K562 (cell line): ENCODE measurements around the gene MX1. TPM values are rescaled to one million over a fixed set of nuclear protein-coding genes. Genes with fewer than 3 reads are reported as not detected.

Source experiments
- ATAC-seq: fragments of 200-7000 bp; cut with Tn5 transposase; 3 replicates; pipeline ENCODE4 v1.9.1; 2020; ENCODE audit warnings: moderate library complexity
- BruUV-seq: library from RNA; stranded (reverse); fragments of 400-500 nt; replicated peaks from 2 replicates; lab custom pipeline; 2021; lab: Mats Ljungman, UMichigan
- CTCF ChIA-PET: fragments of 300-600 bp; formaldehyde crosslinking; extraction: SDS; loops from one replicate; lab custom pipeline; 2021; ENCODE audit warnings: low intra/inter-chr PET ratio; lab: Yijun Ruan, JAX
- POLR2A ChIA-PET: fragments of 300-600, 350-650 bp; sonication (Branson Sonifier 250); formaldehyde crosslinking; extraction: SDS; loops from one replicate; lab custom pipeline; 2021; ENCODE audit warnings: antibody characterized with exemption, inconsistent platforms; lab: Yijun Ruan, JAX
- DNase-seq, 4 experiments: peaks; one replicate each; pipeline versions ENCODE4 v3.0.0 to v3.0.0-alpha.2; 2011 to 2018; ENCODE audit warnings: low spot score in 3 of 4, mixed read lengths in 3 of 4; ENCODE audit errors: extremely low read depth in 1 of 4
- FAIRE-seq: peaks from 2 replicates; lab custom pipeline; 2011; peaks lifted over from hg19 to GRCh38; lab: Jason Lieb, UNC
- H2AFZ ChIP-seq: 2 replicates; pipeline ENCODE4 v1.6.0; 2011; ENCODE audit warnings: low read depth, low read length, control low read depth, inconsistent platforms
- H3K27ac ChIP-seq: fragments of 200-600 bp; 3 replicates; pipeline ENCODE4 v1.8.0; 2011; ENCODE audit warnings: low read depth, mild to moderate bottlenecking, control low read depth, inconsistent platforms, low read length, moderate library complexity, mixed read lengths; ENCODE audit errors: extremely low read depth
- H3K27me3 ChIP-seq, 2 experiments: fragments of 300-600 bp in 1 of 2; 2 replicates in 1 of 2; 3 replicates in 1 of 2; pipeline versions ENCODE4 v1.6.0 to v1.8.0; 2011; ENCODE audit warnings: inconsistent platforms in 2 of 2, low read length in 2 of 2, mild to moderate bottlenecking in 1 of 2, mixed read lengths in 1 of 2, moderate library complexity in 1 of 2; ENCODE audit not compliant: control insufficient read depth in 2 of 2, insufficient read depth in 2 of 2
- H3K36me3 ChIP-seq: fragments of 300-600 bp; 3 replicates; pipeline ENCODE4 v1.8.0; 2011; ENCODE audit warnings: mild to moderate bottlenecking, low read length, inconsistent platforms; ENCODE audit not compliant: control insufficient read depth, insufficient read depth
- H3K4me1 ChIP-seq, 2 experiments: fragments of 200-600 bp in 1 of 2; replicated peaks in 1 of 2; 2 replicates in 1 of 2; 3 replicates in 1 of 2; pipeline versions ENCODE4 v1.5.1 to v1.8.0; 2011; ENCODE audit warnings: inconsistent platforms in 2 of 2, low read length in 2 of 2, mild to moderate bottlenecking in 1 of 2, mixed read lengths in 1 of 2, moderate library complexity in 1 of 2; ENCODE audit not compliant: control insufficient read depth in 2 of 2, insufficient read depth in 2 of 2
- H3K4me2 ChIP-seq: 2 replicates; pipeline ENCODE4 v1.6.1; 2011; ENCODE audit warnings: low read length, control low read depth, inconsistent platforms, mixed read lengths; ENCODE audit not compliant: insufficient read depth
- H3K4me3 ChIP-seq: fragments of 200-600 bp; sonication (generic), shearing (Covaris generic); 2 replicates; pipeline ENCODE4 v1.5.1; 2016; ENCODE audit warnings: control low read depth, inconsistent platforms
- H3K79me2 ChIP-seq: fragments of 200-600 bp; 3 replicates; pipeline ENCODE4 v1.8.0; 2011; ENCODE audit warnings: low read length, inconsistent platforms; ENCODE audit not compliant: control insufficient read depth, insufficient read depth
- H3K9ac ChIP-seq, 2 experiments: 2 replicates each; pipeline versions ENCODE4 v1.6.0 to v1.6.1; 2011; ENCODE audit warnings: low read depth in 2 of 2, low read length in 2 of 2, control low read depth in 1 of 2, inconsistent platforms in 1 of 2, mild to moderate bottlenecking in 1 of 2, mixed read lengths in 1 of 2; ENCODE audit not compliant: insufficient read depth in 1 of 2
- H3K9me1 ChIP-seq: one replicate; pipeline ENCODE4 v1.6.0; 2011; ENCODE audit warnings: inconsistent platforms, mild to moderate bottlenecking, low read length, moderate library complexity; ENCODE audit not compliant: control insufficient read depth, insufficient read depth
- H3K9me3 ChIP-seq: replicated peaks from 2 replicates; pipeline ENCODE4 v1.5.1; 2011; ENCODE audit warnings: low read depth, low read length, inconsistent platforms; ENCODE audit not compliant: control insufficient read depth, insufficient read depth
- H4K20me1 ChIP-seq: replicated peaks from 2 replicates; pipeline ENCODE4 v1.6.1; 2011; ENCODE audit warnings: low read length, inconsistent platforms, mixed read lengths; ENCODE audit not compliant: control insufficient read depth, insufficient read depth
- BMI1 ChIP-seq: fragments of 150-350 bp; IDR thresholded peaks from 2 replicates; pipeline ENCODE4 v1.6.1; 2014; ENCODE audit warnings: low read length
- CREM ChIP-seq: IDR thresholded peaks from 2 replicates; pipeline ENCODE4 v1.6.1; 2014; ENCODE audit warnings: antibody characterized with exemption, low read depth
- MECOM ChIP-seq: fragments of 250-450 bp; sonication (Bioruptor Pico); IDR thresholded peaks from 2 replicates; pipeline ENCODE4 v1.8.0; 2022; ENCODE audit warnings: inconsistent platforms
- POLR2A ChIP-seq: fragments of 450-650 bp; conservative IDR thresholded peaks from 2 replicates; pipeline ENCODE4 v1.6.1; 2016
- RFX7 ChIP-seq: fragments of 250-450 bp; sonication (Bioruptor Pico); IDR thresholded peaks from 2 replicates; pipeline ENCODE4 v1.5.1; 2021; ENCODE audit warnings: mild to moderate bottlenecking
- ZBTB17 ChIP-seq: fragments of 450-650 bp; formaldehyde crosslinking; IDR thresholded peaks from 2 replicates; pipeline ENCODE4 v1.4.0; 2020; ENCODE audit warnings: mild to moderate bottlenecking
- ZNF282 ChIP-seq: sonication (generic); formaldehyde crosslinking; IDR thresholded peaks from 2 replicates; pipeline ENCODE4 v1.8.1; 2023; ENCODE audit warnings: missing genetic modification reagents
- ZNF436 ChIP-seq: fragments of 250-450, 450-650 bp; sonication (Bioruptor Pico); formaldehyde crosslinking; IDR thresholded peaks from 2 replicates; pipeline ENCODE4 v1.7.0; 2020; ENCODE audit warnings: mild to moderate bottlenecking
- ZNF561 ChIP-seq: fragments of 450-650 bp; formaldehyde crosslinking; conservative IDR thresholded peaks from 2 replicates; pipeline ENCODE4 v1.4.0; 2020; ENCODE audit warnings: mild to moderate bottlenecking, moderate library complexity
- ZNF583 ChIP-seq: fragments of 250-450 bp; sonication (Bioruptor Pico); IDR thresholded peaks from 2 replicates; pipeline ENCODE4 v1.4.0; 2020
- ZNF586 ChIP-seq: fragments of 450-650 bp; formaldehyde crosslinking; conservative IDR thresholded peaks from 2 replicates; pipeline ENCODE4 v1.4.0; 2020; ENCODE audit warnings: mild to moderate bottlenecking, moderate library complexity
- ZNF589 ChIP-seq: fragments of 200-800 bp; sonication (Bioruptor generic); IDR thresholded peaks from 2 replicates; pipeline ENCODE4 v1.6.1; 2016; ENCODE audit warnings: low read depth, missing genetic modification characterization, missing compliant biosample characterization
- ZNF668 ChIP-seq: fragments of 250-450 bp; sonication (Bioruptor Pico); IDR thresholded peaks from 2 replicates; pipeline ENCODE4 v1.8.0; 2022; ENCODE audit warnings: mild to moderate bottlenecking, inconsistent platforms
- WGBS: fragments of 100-300 bp; shearing (Covaris generic); methylation state at CpG from one replicate; pipeline ENCODE4 v1.1.6; 2016; ENCODE audit warnings: low coverage, mixed read lengths; ENCODE audit not compliant: insufficient coverage; ENCODE audit errors: missing lambda C conversion rate; 5-methylcytosine and 5-hydroxymethylcytosine counted together
- in situ Hi-C: fragments of 300-500 bp; cut with MboI; formaldehyde crosslinking; loops from 4 replicates; pipeline ENCODE4 v1.15.0; 2018; ENCODE audit warnings: inconsistent platforms, mixed read lengths
- intact Hi-C: fragments of 100-400 bp; cut with micrococcal nuclease; formaldehyde crosslinking; loops from 2 replicates; pipeline ENCODE4 v1.14.2; 2022
- polyA plus RNA-seq, 8 experiments: library from polyadenylated mRNA; depleted of rRNA in 4 of 8; stranded (reverse) in 5 of 8; unstranded in 3 of 8; fragments of >200 nt; fragmentation: Nextera tagmentation in 2 of 8; fragmentation: Illumina TruSeq in 1 of 8; extraction: Ambion mirVana in 2 of 8; extraction: Trizol in 1 of 8; gene quantifications; 2 replicates each; pipeline versions ENCODE4 v1.2.1 to v1.2.3, GENCODE V29; 2011 to 2014; ENCODE audit warnings: inconsistent platforms in 1 of 8, missing spikeins in 1 of 8
- total RNA-seq, 7 experiments: library from RNA; depleted of rRNA in 6 of 7; stranded (reverse); fragments of >200 nt in 6 of 7; fragmentation: Illumina TruSeq in 2 of 7; extraction: Trizol in 2 of 7; gene quantifications; 2 replicates each; pipeline versions ENCODE4 v1.2.1 to v1.2.3, GENCODE V29; 2011 to 2021; ENCODE audit warnings: low replicate concordance in 1 of 7
- TF ChIP-seq, protein P1 (sequence below): fragments of 200-800 bp; sonication (Bioruptor generic); IDR thresholded peaks from 2 replicates; pipeline ENCODE4 v1.6.1; 2017; ENCODE audit warnings: missing genetic modification characterization, missing compliant biosample characterization
- TF ChIP-seq, protein P2 (sequence below): fragments of 250-450 bp; sonication (Bioruptor Pico); IDR thresholded peaks from 2 replicates; pipeline ENCODE4 v1.4.0; 2020
- TF ChIP-seq, protein P3 (sequence below): fragments of 450-650 bp; formaldehyde crosslinking; IDR thresholded peaks from 2 replicates; pipeline ENCODE4 v1.4.0; 2020; ENCODE audit warnings: mild to moderate bottlenecking

Gene MX1
- total and polyA plus RNA-seq, 9 of the 15 experiments (the other 6 are each of a cell fraction or from before 2014, with no cell fraction given): 0.07 to 0.51 (median 0.21) TPM; not detected in 5

DNA sequence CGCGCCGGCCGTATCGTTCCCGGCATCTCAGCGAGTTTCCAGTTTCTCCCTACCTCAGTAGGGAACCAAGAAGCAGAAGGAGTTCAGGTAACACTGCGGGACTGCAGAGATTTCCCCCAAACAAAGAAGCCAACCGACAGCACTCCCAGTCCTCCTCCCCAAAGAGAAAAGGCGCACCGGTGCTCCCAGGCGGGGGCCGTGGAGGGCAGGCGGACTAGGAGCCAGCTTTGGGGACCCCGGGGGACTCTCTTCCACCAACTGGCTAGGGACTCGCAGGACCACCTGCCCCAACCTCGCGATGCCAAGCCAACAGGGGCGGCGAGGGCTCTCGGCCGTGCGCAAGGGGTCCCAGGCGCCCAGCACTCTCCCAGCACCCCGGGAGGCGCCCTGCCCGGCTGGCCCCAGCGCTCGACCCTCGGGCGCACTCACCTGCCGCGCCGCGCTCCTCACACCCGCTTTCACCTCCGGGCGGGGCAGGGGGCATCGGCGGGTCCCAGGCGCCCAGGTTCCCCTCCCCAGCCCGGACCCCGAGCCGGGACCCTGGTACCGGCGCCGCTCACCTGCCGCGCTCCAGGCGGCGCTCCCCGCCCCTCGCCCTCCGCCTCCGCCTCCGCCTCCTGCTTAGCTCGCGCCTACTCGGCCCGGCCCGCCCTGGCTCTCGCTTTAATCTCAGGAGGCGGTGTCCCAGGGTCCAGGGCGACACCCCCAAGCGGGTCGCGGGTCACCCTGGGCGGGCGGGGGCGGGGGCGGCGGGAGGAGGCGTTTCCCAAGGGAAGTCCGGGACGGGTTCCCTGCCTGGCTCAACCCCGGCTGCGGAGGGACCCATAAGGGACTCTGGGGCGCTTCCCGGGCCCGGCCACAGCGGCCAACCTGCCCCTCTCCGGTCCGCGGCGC, 81.7 kb downstream of the MX1 start, which contains the start of gene TMPRSS2 (continued):
- TF ChIP-seq, protein P1, sequence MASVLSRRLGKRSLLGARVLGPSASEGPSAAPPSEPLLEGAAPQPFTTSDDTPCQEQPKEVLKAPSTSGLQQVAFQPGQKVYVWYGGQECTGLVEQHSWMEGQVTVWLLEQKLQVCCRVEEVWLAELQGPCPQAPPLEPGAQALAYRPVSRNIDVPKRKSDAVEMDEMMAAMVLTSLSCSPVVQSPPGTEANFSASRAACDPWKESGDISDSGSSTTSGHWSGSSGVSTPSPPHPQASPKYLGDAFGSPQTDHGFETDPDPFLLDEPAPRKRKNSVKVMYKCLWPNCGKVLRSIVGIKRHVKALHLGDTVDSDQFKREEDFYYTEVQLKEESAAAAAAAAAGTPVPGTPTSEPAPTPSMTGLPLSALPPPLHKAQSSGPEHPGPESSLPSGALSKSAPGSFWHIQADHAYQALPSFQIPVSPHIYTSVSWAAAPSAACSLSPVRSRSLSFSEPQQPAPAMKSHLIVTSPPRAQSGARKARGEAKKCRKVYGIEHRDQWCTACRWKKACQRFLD (CRISPR knock-in tag): no peak
- TF ChIP-seq ZNF561 (CRISPR knock-in tag): no peak
- TF ChIP-seq MECOM (CRISPR knock-in tag): no peak
- TF ChIP-seq, all 486 proteins: peak for 0

DNA sequence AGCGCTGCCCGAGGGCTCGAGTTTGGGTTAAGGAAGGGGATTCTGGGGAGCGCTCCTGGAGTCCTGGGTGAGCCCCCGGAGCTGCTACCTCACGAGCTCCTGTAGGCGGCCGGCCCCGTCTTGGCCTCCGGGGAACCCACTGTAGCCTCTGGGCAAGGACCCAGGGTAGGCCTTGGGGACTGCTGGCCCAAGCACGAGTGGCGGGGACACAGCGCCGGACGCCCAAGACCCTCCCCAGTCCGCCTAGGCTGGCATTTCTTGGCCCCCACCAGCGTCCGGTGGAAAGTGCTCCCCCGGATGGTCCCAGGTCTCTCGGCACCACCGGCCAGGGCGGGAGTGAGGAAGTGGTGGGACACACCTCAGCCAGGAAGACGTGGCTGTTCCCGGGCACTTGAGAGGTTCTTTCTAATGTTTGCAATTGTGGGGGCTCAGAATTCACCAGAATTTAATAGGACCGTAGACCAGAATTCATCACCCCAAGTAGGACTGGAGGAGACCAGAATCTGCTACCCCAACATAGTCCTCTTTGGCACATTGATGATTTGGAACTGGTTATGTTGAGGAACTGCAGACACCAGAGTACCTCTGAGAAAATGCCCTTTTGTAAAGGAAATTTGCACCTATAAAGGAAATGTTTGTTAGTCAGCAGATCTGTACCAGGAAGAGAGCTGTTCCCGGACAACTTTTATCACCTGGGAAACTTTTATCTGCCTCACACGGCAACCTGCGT, 82.5 kb downstream of the MX1 start:
- no peak overlapping the region for H3K9ac ChIP-seq
- no TSS peak for BruUV-seq
- no peaks in the 10 kb centered on the region for H3K36me3 ChIP-seq
- peaks cover 19 to 20% of the 10 kb centered on the region in 2 experiments; a peak in 4 of 5 replicates for H3K27me3 ChIP-seq
- no peak for DNase-seq
- 1% methylated on average over 22 of the region's 28 CpGs for WGBS
- intact Hi-C loops: no loop called here
- FAIRE-seq: peak; percentile 11
- H3K4me2 ChIP-seq: no peak overlapping the region
- H3K79me2 ChIP-seq: no peaks in the 10 kb centered on the region
- H3K9me1 ChIP-seq: peaks cover 6% of the 10 kb centered on the region
- peaks cover 0 to 3% of the 10 kb centered on the region in 2 experiments; a peak in 1 of 5 replicates for H3K4me1 ChIP-seq
- in situ Hi-C loops: no loop called here
- CTCF ChIA-PET: no interaction called here
- H3K27ac ChIP-seq: no peak overlapping the region
- POLR2A ChIA-PET: no interaction called here
- no peak overlapping the region for H2AFZ ChIP-seq
- no peaks in the 10 kb centered on the region for H3K9me3 ChIP-seq
- peaks cover 4% of the 10 kb centered on the region; the same call in 1 of the 2 replicates for H4K20me1 ChIP-seq
- no peak for TF ChIP-seq ZBTB17
- TF ChIP-seq, protein P2, sequence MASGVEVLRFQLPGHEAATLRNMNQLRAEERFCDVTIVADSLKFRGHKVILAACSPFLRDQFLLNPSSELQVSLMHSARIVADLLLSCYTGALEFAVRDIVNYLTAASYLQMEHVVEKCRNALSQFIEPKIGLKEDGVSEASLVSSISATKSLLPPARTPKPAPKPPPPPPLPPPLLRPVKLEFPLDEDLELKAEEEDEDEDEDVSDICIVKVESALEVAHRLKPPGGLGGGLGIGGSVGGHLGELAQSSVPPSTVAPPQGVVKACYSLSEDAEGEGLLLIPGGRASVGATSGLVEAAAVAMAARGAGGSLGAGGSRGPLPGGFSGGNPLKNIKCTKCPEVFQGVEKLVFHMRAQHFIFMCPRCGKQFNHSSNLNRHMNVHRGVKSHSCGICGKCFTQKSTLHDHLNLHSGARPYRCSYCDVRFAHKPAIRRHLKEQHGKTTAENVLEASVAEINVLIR (CRISPR knock-in tag): no peak
- TF ChIP-seq POLR2A: no peak
- TF ChIP-seq ZNF436 (CRISPR knock-in tag): no peak
- TF ChIP-seq BMI1: no peak
- TF ChIP-seq ZNF668: no peak
- no peak for TF ChIP-seq ZNF583 (CRISPR knock-in tag)
- no peak for TF ChIP-seq ZNF589 (CRISPR knock-in tag)
- no peak for TF ChIP-seq CREM
- TF ChIP-seq RFX7 (CRISPR knock-in tag): no peak
- TF ChIP-seq, protein P3, sequence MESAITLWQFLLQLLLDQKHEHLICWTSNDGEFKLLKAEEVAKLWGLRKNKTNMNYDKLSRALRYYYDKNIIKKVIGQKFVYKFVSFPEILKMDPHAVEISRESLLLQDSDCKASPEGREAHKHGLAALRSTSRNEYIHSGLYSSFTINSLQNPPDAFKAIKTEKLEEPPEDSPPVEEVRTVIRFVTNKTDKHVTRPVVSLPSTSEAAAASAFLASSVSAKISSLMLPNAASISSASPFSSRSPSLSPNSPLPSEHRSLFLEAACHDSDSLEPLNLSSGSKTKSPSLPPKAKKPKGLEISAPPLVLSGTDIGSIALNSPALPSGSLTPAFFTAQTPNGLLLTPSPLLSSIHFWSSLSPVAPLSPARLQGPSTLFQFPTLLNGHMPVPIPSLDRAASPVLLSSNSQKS (CRISPR knock-in tag): no peak
- no peak for TF ChIP-seq ZNF586 (CRISPR knock-in tag)
- TF ChIP-seq ZNF282 (CRISPR knock-in tag): no peak
- TF ChIP-seq, all 486 proteins: peak for 0
- peak; percentile 37; the same call in 1 of the 3 replicates for ATAC-seq
- H3K4me3 ChIP-seq: no peak overlapping the region
